K562 (cell line): ENCODE measurements around the gene OARD1. TPM values are rescaled to one million over a fixed set of nuclear protein-coding genes. Genes with fewer than 3 reads are reported as not detected.

Experiments
- ATAC-seq: fragments of 200-7000 bp; cut with Tn5 transposase; 3 replicates; pipeline ENCODE4 v1.9.1; 2020; ENCODE audit warnings: moderate library complexity
- BruUV-seq: library from RNA; stranded (reverse); fragments of 400-500 nt; replicated peaks from 2 replicates; lab custom pipeline; 2021; lab: Mats Ljungman, UMichigan
- CTCF ChIA-PET: fragments of 300-600 bp; formaldehyde crosslinking; extraction: SDS; loops from one replicate; lab custom pipeline; 2021; ENCODE audit warnings: low intra/inter-chr PET ratio; lab: Yijun Ruan, JAX
- POLR2A ChIA-PET: fragments of 300-600, 350-650 bp; sonication (Branson Sonifier 250); formaldehyde crosslinking; extraction: SDS; loops from one replicate; lab custom pipeline; 2021; ENCODE audit warnings: antibody characterized with exemption, inconsistent platforms; lab: Yijun Ruan, JAX
- DNase-seq, 4 experiments: peaks; one replicate each; pipeline versions ENCODE4 v3.0.0 to v3.0.0-alpha.2; 2011 to 2018; ENCODE audit warnings: low spot score in 3 of 4, mixed read lengths in 3 of 4; ENCODE audit errors: extremely low read depth in 1 of 4
- FAIRE-seq: peaks from 2 replicates; lab custom pipeline; 2011; peaks lifted over from hg19 to GRCh38; lab: Jason Lieb, UNC
- H2AFZ ChIP-seq: 2 replicates; pipeline ENCODE4 v1.6.0; 2011; ENCODE audit warnings: low read depth, low read length, control low read depth, inconsistent platforms
- H3K27ac ChIP-seq: fragments of 200-600 bp; 3 replicates; pipeline ENCODE4 v1.8.0; 2011; ENCODE audit warnings: low read depth, mild to moderate bottlenecking, control low read depth, inconsistent platforms, low read length, moderate library complexity, mixed read lengths; ENCODE audit errors: extremely low read depth
- H3K27me3 ChIP-seq, 2 experiments: fragments of 300-600 bp in 1 of 2; 2 replicates in 1 of 2; 3 replicates in 1 of 2; pipeline versions ENCODE4 v1.6.0 to v1.8.0; 2011; ENCODE audit warnings: inconsistent platforms in 2 of 2, low read length in 2 of 2, mild to moderate bottlenecking in 1 of 2, mixed read lengths in 1 of 2, moderate library complexity in 1 of 2; ENCODE audit not compliant: control insufficient read depth in 2 of 2, insufficient read depth in 2 of 2
- H3K36me3 ChIP-seq: fragments of 300-600 bp; 3 replicates; pipeline ENCODE4 v1.8.0; 2011; ENCODE audit warnings: mild to moderate bottlenecking, low read length, inconsistent platforms; ENCODE audit not compliant: control insufficient read depth, insufficient read depth
- H3K4me1 ChIP-seq, 2 experiments: fragments of 200-600 bp in 1 of 2; replicated peaks in 1 of 2; 2 replicates in 1 of 2; 3 replicates in 1 of 2; pipeline versions ENCODE4 v1.5.1 to v1.8.0; 2011; ENCODE audit warnings: inconsistent platforms in 2 of 2, low read length in 2 of 2, mild to moderate bottlenecking in 1 of 2, mixed read lengths in 1 of 2, moderate library complexity in 1 of 2; ENCODE audit not compliant: control insufficient read depth in 2 of 2, insufficient read depth in 2 of 2
- H3K4me2 ChIP-seq: 2 replicates; pipeline ENCODE4 v1.6.1; 2011; ENCODE audit warnings: low read length, control low read depth, inconsistent platforms, mixed read lengths; ENCODE audit not compliant: insufficient read depth
- H3K4me3 ChIP-seq: fragments of 200-600 bp; sonication (generic), shearing (Covaris generic); 2 replicates; pipeline ENCODE4 v1.5.1; 2016; ENCODE audit warnings: control low read depth, inconsistent platforms
- H3K79me2 ChIP-seq: fragments of 200-600 bp; 3 replicates; pipeline ENCODE4 v1.8.0; 2011; ENCODE audit warnings: low read length, inconsistent platforms; ENCODE audit not compliant: control insufficient read depth, insufficient read depth
- H3K9ac ChIP-seq, 2 experiments: 2 replicates each; pipeline versions ENCODE4 v1.6.0 to v1.6.1; 2011; ENCODE audit warnings: low read depth in 2 of 2, low read length in 2 of 2, control low read depth in 1 of 2, inconsistent platforms in 1 of 2, mild to moderate bottlenecking in 1 of 2, mixed read lengths in 1 of 2; ENCODE audit not compliant: insufficient read depth in 1 of 2
- H3K9me1 ChIP-seq: one replicate; pipeline ENCODE4 v1.6.0; 2011; ENCODE audit warnings: inconsistent platforms, mild to moderate bottlenecking, low read length, moderate library complexity; ENCODE audit not compliant: control insufficient read depth, insufficient read depth
- H3K9me3 ChIP-seq: replicated peaks from 2 replicates; pipeline ENCODE4 v1.5.1; 2011; ENCODE audit warnings: low read depth, low read length, inconsistent platforms; ENCODE audit not compliant: control insufficient read depth, insufficient read depth
- H4K20me1 ChIP-seq: replicated peaks from 2 replicates; pipeline ENCODE4 v1.6.1; 2011; ENCODE audit warnings: low read length, inconsistent platforms, mixed read lengths; ENCODE audit not compliant: control insufficient read depth, insufficient read depth
- ELF2 ChIP-seq: fragments of 250-450 bp; sonication (Bioruptor Pico); IDR thresholded peaks from 2 replicates; pipeline ENCODE4 v1.5.0; 2021; ENCODE audit warnings: mild to moderate bottlenecking
- FOS ChIP-seq: IDR thresholded peaks from 3 replicates; pipeline ENCODE4 v1.6.1; 2011; ENCODE audit not compliant: insufficient read length; ENCODE audit errors: extremely low read depth
- JUNB ChIP-seq: fragments of 450-650 bp; formaldehyde crosslinking; conservative IDR thresholded peaks from 2 replicates; pipeline ENCODE4 v1.4.0; 2020; ENCODE audit warnings: mild to moderate bottlenecking
- MBD2 ChIP-seq: sonication (generic); IDR thresholded peaks from 2 replicates; pipeline ENCODE4 v1.6.1; 2016; ENCODE audit warnings: low read depth, borderline replicate concordance
- RBM15 ChIP-seq: fragments of 200-400 bp; formaldehyde crosslinking; IDR thresholded peaks from 2 replicates; pipeline ENCODE4 v1.6.1; 2018; ENCODE audit warnings: mild to moderate bottlenecking, low read length, moderate library complexity; ENCODE audit not compliant: insufficient read depth
- ZBTB9 ChIP-seq: fragments of 450-650 bp; formaldehyde crosslinking; IDR thresholded peaks from 2 replicates; pipeline ENCODE4 v1.4.0; 2020; ENCODE audit warnings: mild to moderate bottlenecking, moderate library complexity
- WGBS: fragments of 100-300 bp; shearing (Covaris generic); methylation state at CpG from one replicate; pipeline ENCODE4 v1.1.6; 2016; ENCODE audit warnings: low coverage, mixed read lengths; ENCODE audit not compliant: insufficient coverage; ENCODE audit errors: missing lambda C conversion rate; 5-methylcytosine and 5-hydroxymethylcytosine counted together
- in situ Hi-C: fragments of 300-500 bp; cut with MboI; formaldehyde crosslinking; loops from 4 replicates; pipeline ENCODE4 v1.15.0; 2018; ENCODE audit warnings: inconsistent platforms, mixed read lengths
- intact Hi-C: fragments of 100-400 bp; cut with micrococcal nuclease; formaldehyde crosslinking; loops from 2 replicates; pipeline ENCODE4 v1.14.2; 2022
- polyA plus RNA-seq, 8 experiments: library from polyadenylated mRNA; depleted of rRNA in 4 of 8; stranded (reverse) in 5 of 8; unstranded in 3 of 8; fragments of >200 nt; fragmentation: Nextera tagmentation in 2 of 8; fragmentation: Illumina TruSeq in 1 of 8; extraction: Ambion mirVana in 2 of 8; extraction: Trizol in 1 of 8; gene quantifications; 2 replicates each; pipeline versions ENCODE4 v1.2.1 to v1.2.3, GENCODE V29; 2011 to 2014; ENCODE audit warnings: inconsistent platforms in 1 of 8, missing spikeins in 1 of 8
- total RNA-seq, 7 experiments: library from RNA; depleted of rRNA in 6 of 7; stranded (reverse); fragments of >200 nt in 6 of 7; fragmentation: Illumina TruSeq in 2 of 7; extraction: Trizol in 2 of 7; gene quantifications; 2 replicates each; pipeline versions ENCODE4 v1.2.1 to v1.2.3, GENCODE V29; 2011 to 2021; ENCODE audit warnings: low replicate concordance in 1 of 7

The OARD1 gene
- total and polyA plus RNA-seq, 9 of the 15 experiments (the other 6 are each of a cell fraction or from before 2014, with no cell fraction given), result 43.4 to 88.3 (median 61.1) TPM

GRCh38 chr6:41056768-41057490, 15.2 kb downstream of the OARD1 start:
- H4K20me1 ChIP-seq, result no peaks in the 10 kb centered on the region
- TF ChIP-seq ELF2 (CRISPR knock-in tag) (no peak), FOS (no peak), MBD2 (no peak), RBM15 (no peak), JUNB (CRISPR knock-in tag) (0 out of 2 replicates have a peak, but pooled peaks have one; percentile 1), ZBTB9 (CRISPR knock-in tag) (0 out of 2 replicates have a peak, but pooled peaks have one; percentile 41)
- intact Hi-C loops, result no loop called here
- DNase-seq, result peak in 1 of 4 experiments; percentile 6
- BruUV-seq, result no TSS peak
- in situ Hi-C loops, result no loop called here
- H3K4me3 ChIP-seq, result no peak overlapping the region
- no peaks in the 10 kb centered on the region for H3K27me3 ChIP-seq
- CTCF ChIA-PET, result interaction anchor here (1.3 kb wide), 1 partner anchor 14 kb away, joined by 4 read pairs; no protein-coding TSS in a partner anchor
- no peak overlapping the region for H2AFZ ChIP-seq
- H3K9ac ChIP-seq, result no peak overlapping the region; a peak in 1 of 4 replicates
- POLR2A ChIA-PET, result interaction anchor here (0.9 to 2.9 kb wide), 5 partner anchors 11 to 1170 kb away, joined by 3 to 11 read pairs (median 3); partner anchors contain the start of gene TSPO2
- H3K9me3 ChIP-seq, result no peaks in the 10 kb centered on the region
- ATAC-seq, result no peak
- FAIRE-seq, result no peak
- no peaks in the 10 kb centered on the region for H3K9me1 ChIP-seq
- H3K27ac ChIP-seq, result no peak overlapping the region
- peaks cover 9 to 27% of the 10 kb centered on the region in 2 experiments; a peak in 4 of 5 replicates for H3K4me1 ChIP-seq
- no peaks in the 10 kb centered on the region for H3K36me3 ChIP-seq
- 42% methylated on average over 6 of the region's 6 CpGs for WGBS
- no peak overlapping the region; the same call in 1 of the 2 replicates for H3K4me2 ChIP-seq
- H3K79me2 ChIP-seq, result no peaks in the 10 kb centered on the region
